ENCODE results near the gene ANKRD55.

DNA sequence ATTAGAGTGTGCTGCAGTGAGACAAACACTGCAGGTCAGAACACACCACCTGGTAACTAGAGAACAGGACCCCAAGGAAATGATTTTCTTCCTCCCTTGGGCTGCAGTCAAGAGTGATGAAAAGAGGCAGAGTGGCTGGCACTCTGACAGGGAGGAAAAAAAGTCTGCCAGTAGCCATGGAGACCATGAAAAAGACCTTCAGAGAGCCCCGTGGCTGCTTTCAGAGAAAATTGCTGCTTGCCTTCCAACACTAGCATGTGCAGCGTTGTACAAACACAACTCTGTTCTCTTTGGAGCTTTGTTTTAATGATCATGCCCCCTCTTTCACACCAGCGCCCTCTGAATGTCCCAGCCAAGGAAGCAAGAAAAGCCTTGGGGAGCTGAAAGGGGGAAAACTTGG, 68.8 kb downstream of the ANKRD55 start:
- no peak for TF ChIP-seq CTCF (IDR thresholded peaks at IDR 0.05)
- no peak for TF ChIP-seq EZH2phosphoT487 (IDR thresholded peaks at IDR 0.05)

Data from neural progenitor cell (in vitro differentiated cells).